Osteocyte (in vitro differentiated cells): ENCODE data around the gene DDB1. TPM values are rescaled to one million over a fixed set of nuclear protein-coding genes. Genes with fewer than 3 reads are reported as not detected.

ENCODE experiments used
- DNase-seq: peaks from one replicate; pipeline ENCODE4 v3.0.0; 2021; ENCODE audit warnings: mixed read lengths; ENCODE audit not compliant: unreplicated experiment; ENCODE audit errors: extremely low spot score
- H3K27ac Mint-ChIP-seq: one replicate; pipeline ENCODE4 v1.8.0; 2021; ENCODE audit warnings: mild to moderate bottlenecking, mixed read lengths; ENCODE audit not compliant: unreplicated experiment
- H3K27me3 Mint-ChIP-seq: one replicate; pipeline ENCODE4 v1.8.0; 2021; ENCODE audit warnings: mixed read lengths; ENCODE audit not compliant: unreplicated experiment
- H3K36me3 Mint-ChIP-seq: one replicate; pipeline ENCODE4 v1.8.0; 2021; ENCODE audit warnings: mixed read lengths; ENCODE audit not compliant: unreplicated experiment
- H3K4me1 Mint-ChIP-seq: one replicate; pipeline ENCODE4 v1.8.0; 2021; ENCODE audit warnings: mixed read lengths; ENCODE audit not compliant: unreplicated experiment
- H3K4me3 Mint-ChIP-seq: one replicate; pipeline ENCODE4 v1.8.0; 2021; ENCODE audit warnings: mild to moderate bottlenecking, moderate library complexity, mixed read lengths; ENCODE audit not compliant: unreplicated experiment
- H3K9me3 Mint-ChIP-seq: one replicate; pipeline ENCODE4 v1.8.0; 2021; ENCODE audit warnings: mixed read lengths; ENCODE audit not compliant: unreplicated experiment
- CTCF ChIP-seq: fragments of 200-600 bp; sonication (generic); IDR thresholded peaks from 2 replicates; pipeline ENCODE4 v1.5.0; 2021; ENCODE audit warnings: antibody characterized with exemption, mild to moderate bottlenecking, moderate library complexity
- total RNA-seq: library from RNA; stranded (reverse); gene quantifications from 2 replicates; pipeline ENCODE4 v1.2.1, GENCODE V29; 2021

DDB1 gene
- total RNA-seq, 1 donor from 2014 or later, result 266 TPM

- no peak for DNase-seq
- no peak for TF ChIP-seq CTCF
- no peaks in the 10 kb centered on the region for H3K4me1 Mint-ChIP-seq
- no peaks in the 10 kb centered on the region for H3K9me3 Mint-ChIP-seq
- no peak overlapping the region for H3K4me3 Mint-ChIP-seq
- H3K36me3 Mint-ChIP-seq, result peaks cover 16% of the 10 kb centered on the region
- no peaks in the 10 kb centered on the region for H3K27me3 Mint-ChIP-seq
- H3K27ac Mint-ChIP-seq, result no peak overlapping the region
These were observed 17.4 kb upstream of the DDB1 start for GRCh38 chr11:61350336-61350735.

- H3K36me3 Mint-ChIP-seq, result peaks cover 16% of the 10 kb centered on the region
- H3K27me3 Mint-ChIP-seq, result no peaks in the 10 kb centered on the region
- no peak for TF ChIP-seq CTCF
- no peak overlapping the region for H3K4me3 Mint-ChIP-seq
- H3K27ac Mint-ChIP-seq, result no peak overlapping the region
- no peaks in the 10 kb centered on the region for H3K4me1 Mint-ChIP-seq
- no peaks in the 10 kb centered on the region for H3K9me3 Mint-ChIP-seq
- no peak for DNase-seq
These were observed 17.0 kb upstream of the DDB1 start for GRCh38 chr11:61349916-61350315.

GRCh38 chr11:61349189-61349751 is 16.4 kb upstream of the DDB1 start:
- Mint-ChIP-seq H3K9me3 (no peaks in the 10 kb centered on the region), H3K4me3 (no peak overlapping the region), H3K27me3 (no peaks in the 10 kb centered on the region), H3K36me3 (peaks cover 16% of the 10 kb centered on the region), H3K27ac (no peak overlapping the region), H3K4me1 (peaks cover 2% of the 10 kb centered on the region)
- no peak for DNase-seq
- no peak for TF ChIP-seq CTCF

- DNase-seq, result no peak
- Mint-ChIP-seq H3K9me3 (no peaks in the 10 kb centered on the region), H3K36me3 (peaks cover 9% of the 10 kb centered on the region), H3K4me3 (no peak overlapping the region), H3K27me3 (no peaks in the 10 kb centered on the region), H3K4me1 (peaks cover 2% of the 10 kb centered on the region), H3K27ac (no peak overlapping the region)
- TF ChIP-seq CTCF, result no peak
These were observed 15.1 kb upstream of the DDB1 start for GRCh38 chr11:61347916-61348461.

GRCh38 chr11:61345954-61346843 is 13.3 kb upstream of the DDB1 start:
- Mint-ChIP-seq H3K27ac (no peak overlapping the region), H3K4me3 (no peak overlapping the region), H3K27me3 (no peaks in the 10 kb centered on the region), H3K36me3 (peaks cover 7% of the 10 kb centered on the region), H3K4me1 (peaks cover 2% of the 10 kb centered on the region), H3K9me3 (no peaks in the 10 kb centered on the region)
- TF ChIP-seq CTCF, result no peak
- no peak for DNase-seq
